ENCODE results near the gene BAG5.

DNA sequence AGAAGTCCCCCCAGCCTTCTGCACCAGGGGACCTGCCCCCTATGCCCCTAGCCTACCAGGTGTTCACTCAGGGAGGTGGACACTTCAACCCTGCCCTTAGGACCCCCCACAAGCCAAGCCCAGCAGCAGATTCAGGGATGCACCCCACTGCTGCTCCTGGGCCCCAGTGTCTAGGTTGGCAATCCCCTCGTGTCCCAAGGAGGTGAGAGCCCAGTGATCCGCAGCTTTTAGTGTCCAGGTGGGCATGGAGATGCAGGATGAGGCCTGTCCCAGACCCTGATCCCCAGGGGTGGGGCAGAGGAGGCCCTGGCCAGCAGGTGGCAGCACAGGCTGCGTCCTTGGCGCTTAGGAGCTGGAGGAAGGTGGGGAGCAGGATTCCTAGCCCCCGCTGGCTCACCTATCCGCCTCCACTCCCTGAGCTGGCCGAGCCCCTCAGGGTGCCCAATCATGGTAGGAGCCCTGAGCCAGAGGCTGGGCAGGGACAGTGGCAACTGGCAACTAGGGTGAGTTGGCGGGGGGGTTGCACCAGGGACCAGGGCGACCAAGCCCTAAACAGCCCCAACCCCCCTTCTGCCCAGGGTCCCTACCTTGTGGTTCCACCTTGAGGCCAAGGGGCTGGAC is 43.9 kb downstream of the BAG5 start:
- TF ChIP-seq SMC3 (IDR thresholded peaks at IDR 0.05; ENCODE audit: low read depth, low read length) (peak; percentile 64), RCOR1 (IDR thresholded peaks at IDR 0.05; ENCODE audit: insufficient replicate concordance, low read length) (no peak), MXI1 (IDR thresholded peaks at IDR 0.05; ENCODE audit: borderline replicate concordance, low read depth, low read length) (no peak), MAZ (IDR thresholded peaks at IDR 0.05; ENCODE audit: borderline replicate concordance, low read depth, low read length) (peak; percentile 54; the same call in 1 of the 2 replicates), NFE2L2 (IDR thresholded peaks at IDR 0.05; ENCODE audit: low read depth, low read length) (no peak), POLR2A (IDR thresholded peaks at IDR 0.05; ENCODE audit: low read depth, low read length) (0 out of 2 replicates have a peak, but pooled peaks have one; percentile 36), RAD21 (IDR thresholded peaks at IDR 0.05; ENCODE audit: low read length) (peak; percentile 69), MAFK (IDR thresholded peaks at IDR 0.05; ENCODE audit: low read depth, low read length) (no peak)
- TF ChIP-seq, protein P1, sequence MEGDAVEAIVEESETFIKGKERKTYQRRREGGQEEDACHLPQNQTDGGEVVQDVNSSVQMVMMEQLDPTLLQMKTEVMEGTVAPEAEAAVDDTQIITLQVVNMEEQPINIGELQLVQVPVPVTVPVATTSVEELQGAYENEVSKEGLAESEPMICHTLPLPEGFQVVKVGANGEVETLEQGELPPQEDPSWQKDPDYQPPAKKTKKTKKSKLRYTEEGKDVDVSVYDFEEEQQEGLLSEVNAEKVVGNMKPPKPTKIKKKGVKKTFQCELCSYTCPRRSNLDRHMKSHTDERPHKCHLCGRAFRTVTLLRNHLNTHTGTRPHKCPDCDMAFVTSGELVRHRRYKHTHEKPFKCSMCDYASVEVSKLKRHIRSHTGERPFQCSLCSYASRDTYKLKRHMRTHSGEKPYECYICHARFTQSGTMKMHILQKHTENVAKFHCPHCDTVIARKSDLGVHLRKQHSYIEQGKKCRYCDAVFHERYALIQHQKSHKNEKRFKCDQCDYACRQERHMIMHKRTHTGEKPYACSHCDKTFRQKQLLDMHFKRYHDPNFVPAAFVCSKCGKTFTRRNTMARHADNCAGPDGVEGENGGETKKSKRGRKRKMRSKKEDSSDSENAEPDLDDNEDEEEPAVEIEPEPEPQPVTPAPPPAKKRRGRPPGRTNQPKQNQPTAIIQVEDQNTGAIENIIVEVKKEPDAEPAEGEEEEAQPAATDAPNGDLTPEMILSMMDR (conservative IDR thresholded peaks at IDR 0.05; ENCODE audit: low read depth, low read length), result peak; percentile 76
